ENCODE data around the gene KIAA1614. TPM values are rescaled to one million over a fixed set of nuclear protein-coding genes. Genes with fewer than 3 reads are reported as not detected.
A peak's percentile ranks its signal among the peaks of the same experiment; 100 is the strongest.

Gene KIAA1614
- total RNA-seq, 1 experiment from 2014 or later = 0.15 TPM

GRCh38 chr1:180917306-180918065, 4.8 kb downstream of the KIAA1614 start:
- DNase-seq = peak in 1 of 2 experiments; percentile 15
- Histone ChIP-seq H3K4me1 (replicated peaks; ENCODE audit: insufficient read depth) (no peaks in the 10 kb centered on the region), H3K79me2 (ENCODE audit: low read depth) (no peaks in the 10 kb centered on the region), H3K9me2 (ENCODE audit: insufficient read depth) (no peaks in the 10 kb centered on the region), H4K20me1 (ENCODE audit: insufficient read depth) (no peaks in the 10 kb centered on the region), H2AFZ (no peak overlapping the region), H3K4me3 (no peak overlapping the region), H3K27ac (no peak overlapping the region), H3K36me3 (ENCODE audit: low read depth) (no peaks in the 10 kb centered on the region), H3K9me3 (ENCODE audit: insufficient read depth, low read depth) (no peaks in the 10 kb centered on the region), H3F3A (ENCODE audit: insufficient read depth, low read depth) (no peaks in the 10 kb centered on the region), H3K27me3 (ENCODE audit: insufficient read depth, low read depth) (no peaks in the 10 kb centered on the region), H3K4me2 (no peak overlapping the region)
- ChIA-PET POLR2A (ENCODE audit: unreplicated experiment) (interaction anchor here (0.6 to 0.7 kb wide), 2 partner anchors 355 to 845 kb away, joined by 4 to 5 read pairs; no protein-coding TSS in a partner anchor), CTCF (interaction anchor here (0.7 kb wide), 1 partner anchor 1400 kb away, joined by 5 read pairs; no protein-coding TSS in a partner anchor)
- TF ChIP-seq EZH2 (IDR thresholded peaks at IDR 0.05; ENCODE audit: low read depth) = no peak
- TF ChIP-seq CTCF (conservative IDR thresholded peaks at IDR 0.05) = peak; percentile 32; the same call in 1 of the 2 replicates
- intact Hi-C loops (cut with micrococcal nuclease; ENCODE audit: unreplicated experiment) = no loop called here
- BruUV-seq (replicated peaks) = no TSS peak

DNA sequence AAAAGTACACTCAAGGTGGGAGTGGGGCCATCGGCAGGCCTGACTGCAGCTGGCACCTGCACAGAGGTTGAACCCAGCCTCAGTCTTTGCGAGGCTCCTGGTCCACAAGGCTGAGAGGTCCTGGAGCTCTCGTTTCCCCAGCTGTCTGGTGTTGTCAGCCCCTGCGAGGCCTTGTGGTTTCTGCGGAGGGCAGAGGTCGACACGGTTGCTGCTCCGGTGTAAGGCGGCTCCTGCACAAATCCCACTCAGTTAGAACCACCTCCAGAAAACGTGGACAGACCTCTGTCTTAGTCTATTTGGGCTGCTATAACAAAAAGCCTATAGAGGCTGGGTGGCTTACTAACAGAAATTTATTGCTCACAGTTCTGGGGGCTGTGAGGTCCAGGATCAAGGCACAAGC, 5.8 kb downstream of the KIAA1614 start:
- H2AFZ ChIP-seq = no peak overlapping the region
- no TSS peak for BruUV-seq (replicated peaks)
- CTCF ChIA-PET = no interaction called here
- no peaks in the 10 kb centered on the region for H3K27me3 ChIP-seq (ENCODE audit: insufficient read depth, low read depth)
- no peaks in the 10 kb centered on the region for H4K20me1 ChIP-seq (ENCODE audit: insufficient read depth)
- H3K79me2 ChIP-seq (ENCODE audit: low read depth) = no peaks in the 10 kb centered on the region
- H3F3A ChIP-seq (ENCODE audit: insufficient read depth, low read depth) = no peaks in the 10 kb centered on the region
- H3K4me1 ChIP-seq (replicated peaks; ENCODE audit: insufficient read depth) = peaks cover 10% of the 10 kb centered on the region
- H3K36me3 ChIP-seq (ENCODE audit: low read depth) = no peaks in the 10 kb centered on the region
- H3K4me2 ChIP-seq = no peak overlapping the region
- DNase-seq = no peak
- no peak overlapping the region for H3K4me3 ChIP-seq
- H3K9me2 ChIP-seq (ENCODE audit: insufficient read depth) = no peaks in the 10 kb centered on the region
- POLR2A ChIA-PET (ENCODE audit: unreplicated experiment) = no interaction called here
- no peak for TF ChIP-seq EZH2 (IDR thresholded peaks at IDR 0.05; ENCODE audit: low read depth)
- no peak for TF ChIP-seq CTCF (conservative IDR thresholded peaks at IDR 0.05)
- intact Hi-C loops (cut with micrococcal nuclease; ENCODE audit: unreplicated experiment) = no loop called here
- no peak overlapping the region for H3K27ac ChIP-seq
- no peaks in the 10 kb centered on the region for H3K9me3 ChIP-seq (ENCODE audit: insufficient read depth, low read depth)

DNA sequence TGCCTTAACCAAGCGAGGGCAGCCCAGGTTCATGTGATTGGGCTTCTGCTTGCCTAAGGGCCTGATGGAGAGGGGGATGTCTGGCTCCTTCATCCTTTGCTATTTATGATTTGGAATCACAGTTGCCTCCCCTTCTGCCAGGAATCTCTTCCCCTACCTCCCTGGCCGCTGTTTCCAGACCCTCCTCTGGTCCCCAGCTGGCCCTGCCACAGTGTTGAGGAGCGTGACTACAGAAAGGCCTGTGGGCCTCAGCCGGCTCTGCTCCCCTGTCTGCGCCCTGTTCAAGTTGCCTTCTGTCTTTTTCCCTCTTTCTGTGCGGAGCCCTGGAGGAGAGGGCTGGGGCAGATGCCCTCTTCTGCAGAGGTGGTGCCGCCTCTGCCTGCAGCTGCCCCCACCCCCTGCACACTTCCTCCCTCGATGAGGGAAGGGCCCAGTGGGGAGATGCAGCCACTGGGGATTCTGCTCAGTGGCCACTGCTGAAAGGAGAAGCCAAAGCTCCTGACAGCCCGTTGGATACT, 6.5 kb downstream of the KIAA1614 start:
- Histone ChIP-seq H3K9me2 (ENCODE audit: insufficient read depth) (no peaks in the 10 kb centered on the region), H3K9me3 (ENCODE audit: insufficient read depth, low read depth) (no peaks in the 10 kb centered on the region), H3K4me1 (replicated peaks; ENCODE audit: insufficient read depth) (peaks cover 14% of the 10 kb centered on the region), H3K4me2 (no peak overlapping the region), H3K27me3 (ENCODE audit: insufficient read depth, low read depth) (no peaks in the 10 kb centered on the region; the same call in 1 of the 2 replicates), H3K79me2 (ENCODE audit: low read depth) (no peaks in the 10 kb centered on the region), H3K27ac (no peak overlapping the region), H4K20me1 (ENCODE audit: insufficient read depth) (no peaks in the 10 kb centered on the region), H2AFZ (no peak overlapping the region), H3K4me3 (no peak overlapping the region), H3K36me3 (ENCODE audit: low read depth) (no peaks in the 10 kb centered on the region), H3F3A (ENCODE audit: insufficient read depth, low read depth) (no peaks in the 10 kb centered on the region)
- BruUV-seq (replicated peaks) = no TSS peak
- DNase-seq = no peak
- POLR2A ChIA-PET (ENCODE audit: unreplicated experiment) = no interaction called here
- TF ChIP-seq CTCF (conservative IDR thresholded peaks at IDR 0.05) (no peak), EZH2 (IDR thresholded peaks at IDR 0.05; ENCODE audit: low read depth) (no peak)
- intact Hi-C loops (cut with micrococcal nuclease; ENCODE audit: unreplicated experiment) = no loop called here
- CTCF ChIA-PET = no interaction called here

Data from PC-9 (cell line).